Uterus (tissue), 2 donors: ENCODE results near the gene OSTC.

Experiments used
- CTCF ChIP-seq, 4 experiments: fragments of 200-600 bp in 2 of 4; fragments of 450-650 bp in 2 of 4; sonication (generic) in 2 of 4; IDR thresholded peaks; one replicate each; pipeline ENCODE4 v1.5.1; 2016 to 2019; ENCODE audit warnings: antibody characterized with exemption in 4 of 4, mild to moderate bottlenecking in 2 of 4, moderate library complexity in 1 of 4
- POLR2A ChIP-seq, 2 donors: fragments of 450-650 bp; IDR thresholded peaks; one replicate each; pipeline ENCODE4 v1.6.1; 2016; ENCODE audit warnings: antibody characterized with exemption in 2 of 2, mild to moderate bottlenecking in 1 of 2, moderate library complexity in 1 of 2

GRCh38 chr4:108700081-108700757 lies 49.8 kb downstream of the OSTC start:
- TF ChIP-seq CTCF (IDR thresholded peaks at IDR 0.05) (no peak), POLR2A (IDR thresholded peaks at IDR 0.05) (no peak)
